Prostate gland (tissue), 2 donors: ENCODE data around the gene INHBE.

Experiments
- CTCF ChIP-seq, 4 experiments: fragments of 200-600 bp in 2 of 4; fragments of 450-650 bp in 2 of 4; sonication (generic) in 2 of 4; IDR thresholded peaks; 1 replicate in 3 of 4; 2 replicates in 1 of 4; pipeline ENCODE4 v1.5.1; 2016 to 2019; ENCODE audit warnings: antibody characterized with exemption in 4 of 4, mild to moderate bottlenecking in 2 of 4, moderate library complexity in 2 of 4
- POLR2A ChIP-seq: fragments of 450-650 bp; IDR thresholded peaks from one replicate; pipeline ENCODE4 v1.6.1; 2016; ENCODE audit warnings: antibody characterized with exemption, mild to moderate bottlenecking
- POLR2AphosphoS5 ChIP-seq: sonication (generic); formaldehyde crosslinking; IDR thresholded peaks from one replicate; pipeline ENCODE4 v1.6.1; 2017; ENCODE audit warnings: antibody characterized with exemption

- TF ChIP-seq CTCF (IDR thresholded peaks at IDR 0.05) (no peak), POLR2A (no peak), POLR2AphosphoS5 (no peak)
These were observed 26.6 kb downstream of the INHBE start for GRCh38 chr12:57481671-57482070.
